GM12872 (cell line): ENCODE measurements around the gene CFAP100.

Experiments used
- CTCF ChIP-seq: IDR thresholded peaks from 3 replicates; pipeline ENCODE4 v1.5.1; 2011; ENCODE audit warnings: low read depth, mild to moderate bottlenecking, low read length, moderate library complexity; ENCODE audit not compliant: insufficient read depth

Gene CFAP100

GRCh38 chr3:126358038-126358815, 36.5 kb upstream of the CFAP100 start:
- no peak for TF ChIP-seq CTCF

GRCh38 chr3:126358816-126359181, 35.9 kb upstream of the CFAP100 start:
- no peak for TF ChIP-seq CTCF

GRCh38 chr3:126360046-126360713, 34.5 kb upstream of the CFAP100 start:
- TF ChIP-seq CTCF: no peak

- TF ChIP-seq CTCF: no peak
Measured at GRCh38 chr3:126360714-126361060, 34.0 kb upstream of the CFAP100 start.

GRCh38 chr3:126361211-126361610, 33.5 kb upstream of the CFAP100 start:
- TF ChIP-seq CTCF: no peak

GRCh38 chr3:126364130-126364695, 30.5 kb upstream of the CFAP100 start:
- no peak for TF ChIP-seq CTCF

GRCh38 chr3:126364731-126365301, 29.9 kb upstream of the CFAP100 start:
- no peak for TF ChIP-seq CTCF
